Pancreas (tissue), 10 donors: ENCODE data around the gene ZC3H6. TPM values are rescaled to one million over a fixed set of nuclear protein-coding genes. Genes with fewer than 3 reads are reported as not detected.

ENCODE experiments used
- ATAC-seq, 4 donors: fragments of 200-7000 bp; cut with Tn5 transposase; one replicate each; pipeline versions ENCODE4 v1.8.0 to v1.9.1; 2020; ENCODE audit warnings: mild to moderate bottlenecking in 4 of 4, moderate library complexity in 4 of 4
- DNase-seq, 6 donors: peaks; one replicate each; pipeline ENCODE4 v3.0.0-alpha.2; 2020
- FAIRE-seq: peaks from 2 replicates; lab custom pipeline; 2012; peaks lifted over from hg19 to GRCh38; lab: Jason Lieb, UNC
- H3K27ac ChIP-seq, 4 donors: fragments of 200-600 bp; sonication (generic); 1 replicate in 3 of 4; 2 replicates in 1 of 4; pipeline versions ENCODE4 v1.5.0 to v1.8.0; 2020
- H3K27me3 ChIP-seq, 4 donors: fragments of 200-600 bp; one replicate each; pipeline ENCODE4 v1.8.0; 2021
- H3K36me3 ChIP-seq, 3 donors: fragments of 200-600 bp; sonication (generic) in 1 of 3; one replicate each; pipeline versions ENCODE4 v1.5.0 to v1.8.0; 2020 to 2021
- H3K4me1 ChIP-seq, 3 donors: fragments of 200-600 bp; one replicate each; pipeline ENCODE4 v1.8.0; 2021
- H3K4me3 ChIP-seq, 4 donors: fragments of 200-600 bp; sonication (generic) in 2 of 4; one replicate each; pipeline versions ENCODE4 v1.5.0 to v1.8.0; 2020 to 2021
- H3K9me3 ChIP-seq, 4 donors: fragments of 200-600 bp; one replicate each; pipeline ENCODE4 v1.8.0; 2021
- WGBS, 2 donors: extraction: QIAGEN DNeasy Blood & Tissue Kit; methylation state at CpG; one replicate each; pipeline ENCODE4 v1.1.7; 2013; 5-methylcytosine and 5-hydroxymethylcytosine counted together
- intact Hi-C, 3 donors: fragments of 100-400 bp; cut with DNase I; formaldehyde crosslinking; loops; one replicate each; pipeline versions ENCODE4 v1.11.1 to v1.14.2; 2022
- polyA plus RNA-seq, 2 donors: library from polyadenylated mRNA; stranded (reverse); fragments of 200-250 nt; gene quantifications; one replicate each; pipeline ENCODE4 v1.2.3, GENCODE V29; 2013
- total RNA-seq, 6 donors: library from RNA; stranded (reverse); fragmentation: NEBNext Ultra II Directional in 4 of 6; extraction: Animal tissue kit (Norgen Biotek cat#: 25700) in 4 of 6; gene quantifications; one replicate each; pipeline versions ENCODE4 v1.2.1 to v1.2.4, GENCODE V29; 2021 to 2023
- TF ChIP-seq, protein P1 (sequence below), 4 donors: fragments of 200-600 bp; sonication (generic) in 3 of 4; IDR thresholded peaks; one replicate each; pipeline versions ENCODE4 v1.5.0 to v1.8.0; 2021; ENCODE audit warnings: antibody characterized with exemption in 4 of 4
- donor health status: healthy with polysubstance abuse.
- donor health status: DM: no; HTN: no; CAD: no; lungs with moderate emphysema.
- donor health status: DM: no; HTN: no; CAD: no.
- donor health status: control.
- donor health status: control.
- donor health status: Bipolar disorder and iron deficiency.
- donor health status: DM: yes; HTN: yes; CAD: no.
- donor health status: DM: no; HTN: no; CAD: no.
- donor health status: DM: no; HTN: no; CAD: no.
- donor health status: DM: yes; HTN: yes; CAD: no.

ZC3H6 gene
- total and polyA plus RNA-seq, 8 donors = 2.0 to 9.3 (median 5.8) TPM

DNA sequence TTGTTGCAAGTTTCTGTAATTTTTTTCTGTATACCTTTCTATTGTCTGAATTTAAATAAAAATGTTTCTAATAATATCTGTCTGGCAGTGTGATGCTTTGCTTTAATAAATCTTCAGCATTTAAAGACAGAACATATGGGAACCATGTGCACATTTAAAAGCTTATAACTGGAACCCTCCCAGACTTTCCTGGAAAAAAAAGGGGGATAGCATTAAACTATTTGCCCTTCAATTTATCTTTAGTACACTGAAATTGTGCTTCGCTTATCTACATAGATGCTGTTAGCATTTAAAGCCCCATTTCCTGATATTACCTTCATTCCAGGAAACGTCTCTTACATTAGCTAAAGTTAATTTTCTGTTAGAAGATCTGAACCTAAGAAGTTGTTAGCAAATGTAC is 64.6 kb downstream of the ZC3H6 start:
- H3K9me3 ChIP-seq = no peaks in the 10 kb centered on the region
- H3K36me3 ChIP-seq = no peaks in the 10 kb centered on the region
- TF ChIP-seq, protein P1, sequence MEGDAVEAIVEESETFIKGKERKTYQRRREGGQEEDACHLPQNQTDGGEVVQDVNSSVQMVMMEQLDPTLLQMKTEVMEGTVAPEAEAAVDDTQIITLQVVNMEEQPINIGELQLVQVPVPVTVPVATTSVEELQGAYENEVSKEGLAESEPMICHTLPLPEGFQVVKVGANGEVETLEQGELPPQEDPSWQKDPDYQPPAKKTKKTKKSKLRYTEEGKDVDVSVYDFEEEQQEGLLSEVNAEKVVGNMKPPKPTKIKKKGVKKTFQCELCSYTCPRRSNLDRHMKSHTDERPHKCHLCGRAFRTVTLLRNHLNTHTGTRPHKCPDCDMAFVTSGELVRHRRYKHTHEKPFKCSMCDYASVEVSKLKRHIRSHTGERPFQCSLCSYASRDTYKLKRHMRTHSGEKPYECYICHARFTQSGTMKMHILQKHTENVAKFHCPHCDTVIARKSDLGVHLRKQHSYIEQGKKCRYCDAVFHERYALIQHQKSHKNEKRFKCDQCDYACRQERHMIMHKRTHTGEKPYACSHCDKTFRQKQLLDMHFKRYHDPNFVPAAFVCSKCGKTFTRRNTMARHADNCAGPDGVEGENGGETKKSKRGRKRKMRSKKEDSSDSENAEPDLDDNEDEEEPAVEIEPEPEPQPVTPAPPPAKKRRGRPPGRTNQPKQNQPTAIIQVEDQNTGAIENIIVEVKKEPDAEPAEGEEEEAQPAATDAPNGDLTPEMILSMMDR (IDR thresholded peaks at IDR 0.05) = no peak
- peak in 1 of 4 donors; percentile 34 for ATAC-seq
- H3K27ac ChIP-seq = no peak overlapping the region
- peaks cover 0 to 11% (median 0%) of the 10 kb centered on the region in 3 donors for H3K4me1 ChIP-seq
- WGBS, 2 donors = 24 to 32% methylated on average over 2 of the region's 2 CpGs
- no peak for FAIRE-seq
- no peak overlapping the region for H3K4me3 ChIP-seq
- no peak for DNase-seq
- intact Hi-C loops = no loop called here
- H3K27me3 ChIP-seq = no peaks in the 10 kb centered on the region

DNA sequence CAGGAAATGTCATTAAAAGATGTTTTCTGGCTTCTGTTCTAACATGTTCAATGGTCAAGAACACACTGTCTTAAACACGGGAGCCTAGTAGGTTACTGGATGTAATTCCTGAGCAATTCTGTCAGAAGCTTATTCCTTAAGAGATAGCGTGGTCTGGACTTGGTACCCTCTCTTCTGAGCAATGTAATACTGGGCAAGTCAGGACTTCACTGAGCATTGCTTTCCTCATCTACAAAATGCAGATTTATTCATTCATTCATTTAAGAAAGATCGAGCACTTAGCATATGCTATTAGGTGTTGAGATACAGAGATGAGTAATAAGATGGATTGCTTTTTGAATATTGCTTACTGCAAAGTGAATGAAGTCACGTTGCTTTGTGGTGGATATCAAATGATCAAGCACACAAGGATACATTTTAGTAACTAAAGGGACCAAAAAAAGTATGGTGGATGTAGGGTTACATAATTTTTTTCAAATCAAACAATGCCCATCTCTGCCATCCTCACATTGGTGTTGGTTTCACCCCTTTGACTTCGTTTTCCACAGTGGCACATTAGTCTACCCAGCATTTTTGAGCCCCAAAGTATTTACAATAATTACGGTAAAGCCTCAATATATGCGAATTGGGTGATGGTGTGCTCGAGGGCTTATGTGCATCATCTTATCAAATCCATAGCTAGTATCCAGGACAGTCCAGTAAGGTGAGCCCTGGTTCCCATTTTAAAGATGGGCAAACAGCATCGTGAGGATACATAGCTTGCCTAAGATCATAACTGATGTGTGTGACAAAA is 65.3 kb downstream of the ZC3H6 start:
- Histone ChIP-seq H3K27ac (no peak overlapping the region), H3K4me3 (no peak overlapping the region), H3K9me3 (no peaks in the 10 kb centered on the region), H3K4me1 (peaks cover 0 to 11% (median 0%) of the 10 kb centered on the region in 3 donors), H3K36me3 (no peaks in the 10 kb centered on the region), H3K27me3 (no peaks in the 10 kb centered on the region)
- DNase-seq (no peak), ATAC-seq (no peak), FAIRE-seq (no peak)
- WGBS, 2 donors = 87 to 89% methylated on average over 9 of the region's 9 CpGs
- intact Hi-C loops = no loop called here
- TF ChIP-seq, protein P1 (IDR thresholded peaks at IDR 0.05) = no peak

DNA sequence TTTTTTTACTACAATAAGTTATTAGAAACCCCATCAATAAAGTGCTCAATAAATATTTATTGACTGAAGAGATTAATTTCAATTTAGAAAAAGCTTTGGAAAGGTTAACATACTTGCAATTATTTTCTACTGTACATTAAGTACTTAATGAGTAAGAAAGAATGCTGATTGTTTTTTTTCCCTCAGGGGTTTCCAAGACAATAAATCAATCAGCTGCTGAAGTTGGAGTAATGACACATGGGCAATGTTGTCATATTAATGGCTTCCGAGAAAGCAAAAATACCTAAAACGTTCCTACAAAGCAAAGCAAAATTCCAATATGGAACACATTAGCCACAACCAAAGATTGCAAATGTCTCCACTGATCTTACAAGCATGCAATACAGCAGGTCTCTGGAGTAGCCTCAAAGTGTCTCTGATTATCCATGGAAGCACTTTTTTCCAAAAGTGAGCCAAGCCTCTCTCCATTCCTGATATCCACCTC is 66.7 kb downstream of the ZC3H6 start:
- intact Hi-C loops = no loop called here
- Histone ChIP-seq H3K27ac (no peak overlapping the region), H3K27me3 (no peaks in the 10 kb centered on the region), H3K9me3 (no peaks in the 10 kb centered on the region), H3K4me3 (no peak overlapping the region), H3K36me3 (no peaks in the 10 kb centered on the region), H3K4me1 (peaks cover 0 to 11% (median 0%) of the 10 kb centered on the region in 3 donors)
- 61 to 67% methylated on average over 2 of the region's 2 CpGs for WGBS, 2 donors
- TF ChIP-seq, protein P1 (IDR thresholded peaks at IDR 0.05) = no peak
- no peak for DNase-seq
- no peak for FAIRE-seq
- no peak for ATAC-seq

DNA sequence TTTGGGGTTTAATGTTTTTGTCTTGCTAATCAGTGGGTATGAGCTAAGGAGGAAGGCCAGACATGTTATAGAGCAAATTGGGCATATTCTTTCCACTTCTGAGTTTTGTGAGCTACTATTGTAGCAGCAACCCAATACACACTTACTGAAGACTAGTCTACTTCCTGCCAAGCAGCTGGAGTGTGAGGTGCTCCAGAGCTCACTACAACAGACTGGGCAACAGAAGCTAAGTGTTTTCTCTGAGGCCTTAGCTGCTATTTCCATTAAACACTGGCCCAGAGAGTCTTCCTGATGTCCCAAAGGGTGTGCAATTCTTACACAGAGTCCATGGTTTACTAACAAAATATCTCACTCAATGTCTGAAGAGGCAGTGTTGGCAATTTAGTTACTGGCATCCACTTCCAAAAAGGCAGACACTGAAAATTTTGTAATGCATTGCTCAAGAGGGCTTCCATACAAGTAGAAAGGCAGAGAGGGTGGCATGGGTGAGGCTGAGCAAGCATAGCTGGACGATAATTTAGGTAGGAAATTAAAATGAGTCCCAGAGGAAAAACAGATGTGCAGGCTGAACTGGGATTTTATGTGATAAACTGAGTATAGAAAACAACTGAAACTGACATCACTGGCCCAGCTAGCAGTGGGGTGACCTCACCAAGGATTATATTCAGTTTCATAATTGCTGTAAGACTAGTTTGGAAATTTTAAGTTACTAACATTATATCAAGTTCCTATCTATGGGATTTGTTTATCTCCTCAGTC is 68.6 kb downstream of the ZC3H6 start:
- TF ChIP-seq, protein P1 (IDR thresholded peaks at IDR 0.05) = no peak
- 87 to 88% methylated on average over 1 of the region's 1 CpG for WGBS, 2 donors
- H3K4me1 ChIP-seq = peaks cover 0 to 11% (median 0%) of the 10 kb centered on the region in 3 donors
- H3K36me3 ChIP-seq = no peaks in the 10 kb centered on the region
- no peak for FAIRE-seq
- H3K27me3 ChIP-seq = no peaks in the 10 kb centered on the region
- H3K9me3 ChIP-seq = no peaks in the 10 kb centered on the region
- no peak overlapping the region for H3K27ac ChIP-seq
- peak in 2 of 4 donors; percentile 26 to 50 for ATAC-seq
- H3K4me3 ChIP-seq = no peak overlapping the region
- DNase-seq = no peak
- intact Hi-C loops = no loop called here
